Right lung (tissue), 5 donors: ENCODE data around the gene TTC23. TPM values are rescaled to one million over a fixed set of nuclear protein-coding genes. Genes with fewer than 3 reads are reported as not detected.

Source experiments
- polyA plus RNA-seq, 5 donors: library from polyadenylated mRNA; unstranded; fragments of 120-200 nt; gene quantifications; one replicate each; pipeline versions ENCODE4 v1.2.1 to v1.2.3, GENCODE V29; 2013; ENCODE audit warnings: inconsistent platforms in 1 of 5, low replicate concordance in 1 of 5; ENCODE audit not compliant: insufficient read length in 5 of 5, insufficient read depth in 1 of 5

The TTC23 gene
- polyA plus RNA-seq, 5 donors: 31.9 to 41.9 (median 36.1) TPM

Other genes with a start within 250 kb of the TTC23 start
- gene PGPEP1L, start 241.8 kb downstream of the TTC23 start, polyA plus RNA-seq: under 1 TPM in 3 of 5 donors, not detected in 2; 0.08 to 0.30 (median 0.22) TPM
- 1 to 10 TPM; 5.4 to 7.9 (median 7.2) TPM for gene SYNM, start 144.5 kb downstream of the TTC23 start, polyA plus RNA-seq
- gene LRRC28, start 1.9 kb upstream of the TTC23 start, polyA plus RNA-seq: 10 to 100 TPM; 21.5 to 34.8 (median 23.8) TPM